Skeletal muscle tissue (tissue), 4 donors: ENCODE measurements around the gene SLIT3. TPM values are rescaled to one million over a fixed set of nuclear protein-coding genes. Genes with fewer than 3 reads are reported as not detected.

Experiments
- H3K27ac ChIP-seq: one replicate; pipeline ENCODE4 v1.7.0; 2013; ENCODE audit warnings: mild to moderate bottlenecking, low read depth, low read length, inconsistent platforms
- H3K27me3 ChIP-seq, 3 donors: one replicate each; pipeline ENCODE4 v1.7.0; 2013; ENCODE audit warnings: low read length in 3 of 3; ENCODE audit not compliant: control insufficient read depth in 3 of 3, insufficient read depth in 3 of 3
- H3K36me3 ChIP-seq, 3 donors: one replicate each; pipeline ENCODE4 v1.7.0; 2013; ENCODE audit warnings: low read length in 3 of 3; ENCODE audit not compliant: control insufficient read depth in 3 of 3, insufficient read depth in 3 of 3
- H3K4me1 ChIP-seq, 3 donors: one replicate each; pipeline ENCODE4 v1.7.0; 2013; ENCODE audit warnings: low read length in 3 of 3, mild to moderate bottlenecking in 3 of 3; ENCODE audit not compliant: control insufficient read depth in 3 of 3, insufficient read depth in 3 of 3
- H3K4me3 ChIP-seq, 3 donors: one replicate each; pipeline ENCODE4 v1.7.0; 2013; ENCODE audit warnings: low read length in 3 of 3
- H3K9ac ChIP-seq, 3 donors: one replicate each; pipeline ENCODE4 v1.7.0; 2013; ENCODE audit warnings: low read length in 3 of 3, mild to moderate bottlenecking in 3 of 3, moderate library complexity in 2 of 3, low read depth in 1 of 3
- H3K9me3 ChIP-seq, 3 donors: one replicate each; pipeline ENCODE4 v1.7.0; 2013; ENCODE audit warnings: low read length in 3 of 3; ENCODE audit not compliant: control insufficient read depth in 3 of 3
- total RNA-seq: library from RNA; depleted of rRNA; stranded (reverse); fragments of >200 nt; gene quantifications from one replicate; pipeline ENCODE4 v1.2.3, GENCODE V29; 2014
- donor health status: Osteomylitis.

Gene SLIT3
- total RNA-seq, 1 donor from 2014 or later: 7.8 TPM

DNA sequence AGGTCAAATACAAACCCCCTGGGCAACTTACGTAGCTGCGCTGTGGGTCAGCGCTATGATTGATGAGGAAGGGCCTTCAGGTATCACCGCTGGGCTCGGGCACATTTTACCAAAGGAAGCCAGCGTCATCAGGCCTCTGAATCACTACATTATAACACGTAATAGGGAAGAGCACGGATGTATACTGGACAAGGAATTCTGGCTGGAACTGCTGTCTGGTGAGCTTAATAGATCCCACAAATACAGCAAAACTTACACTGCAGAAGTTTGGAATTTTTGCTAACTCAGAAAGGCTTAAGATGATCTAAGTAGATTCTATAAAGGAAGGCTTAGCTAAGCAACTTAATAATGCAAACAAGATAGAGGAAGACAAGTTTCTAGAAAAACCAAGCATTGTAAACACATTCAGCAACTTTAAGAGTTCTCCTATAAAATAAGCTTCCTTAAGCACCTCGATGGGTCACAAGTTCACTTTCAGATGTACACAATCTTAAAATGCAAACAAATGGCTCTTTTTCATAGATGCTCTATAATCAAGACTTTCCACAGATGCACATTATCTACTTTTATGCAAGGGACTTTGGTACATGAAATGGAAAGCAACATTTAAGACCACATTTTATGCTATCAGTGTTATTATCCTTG, 361.7 kb downstream of the SLIT3 start:
- no peak overlapping the region for H3K9ac ChIP-seq
- H3K27ac ChIP-seq: no peak overlapping the region
- no peaks in the 10 kb centered on the region for H3K9me3 ChIP-seq
- H3K27me3 ChIP-seq: no peaks in the 10 kb centered on the region
- no peaks in the 10 kb centered on the region for H3K36me3 ChIP-seq
- no peaks in the 10 kb centered on the region for H3K4me1 ChIP-seq
- H3K4me3 ChIP-seq: no peak overlapping the region

DNA sequence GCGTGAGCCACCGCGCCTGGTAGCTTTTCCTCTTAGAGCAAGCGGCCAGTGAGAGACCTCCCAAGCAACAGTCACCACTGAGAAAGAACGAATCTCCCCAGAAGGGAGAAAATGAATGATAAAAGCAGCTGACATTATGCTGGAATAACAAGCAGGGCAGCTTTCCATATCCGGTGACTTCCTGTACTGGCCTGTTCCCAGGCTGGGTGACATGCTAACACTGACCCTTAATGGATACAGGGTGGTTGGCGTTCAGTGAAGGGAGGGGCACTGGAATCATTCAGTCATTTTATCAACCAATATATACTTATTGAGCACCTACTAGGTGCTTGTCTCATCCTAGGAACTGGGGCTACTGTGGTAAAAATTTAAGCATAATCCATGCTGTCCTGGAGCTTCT, 364.4 kb downstream of the SLIT3 start:
- no peak overlapping the region for H3K9ac ChIP-seq
- no peaks in the 10 kb centered on the region for H3K9me3 ChIP-seq
- H3K27me3 ChIP-seq: no peaks in the 10 kb centered on the region

GRCh38 chr5:168935183-168935582, 365.8 kb downstream of the SLIT3 start:
- peaks cover 0 to 9% (median 7%) of the 10 kb centered on the region in 3 donors for H3K4me1 ChIP-seq
- H3K9me3 ChIP-seq: no peaks in the 10 kb centered on the region
- H3K36me3 ChIP-seq: no peaks in the 10 kb centered on the region
- H3K9ac ChIP-seq: no peak overlapping the region
- H3K4me3 ChIP-seq: no peak overlapping the region
- H3K27ac ChIP-seq: no peak overlapping the region
- H3K27me3 ChIP-seq: no peaks in the 10 kb centered on the region

More for the DNA sequence above, 364.4 kb downstream of the SLIT3 start:
- no peaks in the 10 kb centered on the region for H3K36me3 ChIP-seq
- peaks cover 0 to 9% (median 4%) of the 10 kb centered on the region in 3 donors for H3K4me1 ChIP-seq
- no peak overlapping the region for H3K27ac ChIP-seq
- no peak overlapping the region for H3K4me3 ChIP-seq

- H3K36me3 ChIP-seq: no peaks in the 10 kb centered on the region
- peaks cover 0 to 9% (median 7%) of the 10 kb centered on the region in 3 donors for H3K4me1 ChIP-seq
- no peak overlapping the region for H3K27ac ChIP-seq
- H3K9ac ChIP-seq: no peak overlapping the region
- H3K27me3 ChIP-seq: no peaks in the 10 kb centered on the region
- no peaks in the 10 kb centered on the region for H3K9me3 ChIP-seq
- no peak overlapping the region for H3K4me3 ChIP-seq
These were observed 366.8 kb downstream of the SLIT3 start for GRCh38 chr5:168934169-168934568.

DNA sequence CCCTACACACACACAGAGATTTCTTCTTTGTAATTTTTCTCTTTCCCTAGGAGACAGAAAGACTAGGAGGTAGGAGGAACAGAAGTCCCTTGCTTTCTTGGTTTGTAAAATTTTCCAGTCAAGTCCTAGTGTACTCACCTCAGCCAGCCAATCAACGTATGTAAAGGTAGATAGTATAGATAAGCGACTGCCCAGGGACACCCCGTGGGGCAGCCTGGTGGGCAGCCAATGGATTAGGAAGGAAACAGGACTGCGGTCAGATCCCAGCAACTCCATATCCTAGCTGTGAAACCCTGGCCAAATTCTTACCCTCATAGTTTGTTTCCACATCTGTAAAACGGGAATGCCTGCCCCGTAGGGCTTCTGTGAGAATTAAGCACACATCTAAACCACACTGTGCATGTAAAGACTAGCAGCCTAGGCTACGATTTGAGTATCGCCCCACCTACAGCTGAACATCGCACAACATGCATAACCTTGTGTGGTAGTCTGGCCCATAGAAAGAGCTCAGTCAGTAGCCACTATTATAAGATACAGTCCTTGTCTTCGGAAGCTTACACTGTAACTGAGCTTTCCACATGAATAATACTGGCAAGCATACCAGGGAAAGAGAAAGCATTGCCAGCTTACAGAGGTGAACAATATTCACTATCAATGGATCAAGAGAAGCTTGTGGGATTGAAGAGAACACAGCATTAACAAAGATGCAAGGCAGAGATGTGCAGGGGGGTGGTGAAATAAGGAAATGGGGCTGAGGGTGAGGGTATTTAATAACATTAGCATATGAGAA, 368.3 kb downstream of the SLIT3 start:
- no peak overlapping the region for H3K4me3 ChIP-seq
- no peak overlapping the region for H3K9ac ChIP-seq
- H3K27ac ChIP-seq: no peak overlapping the region
- peaks cover 0 to 9% (median 7%) of the 10 kb centered on the region in 3 donors for H3K4me1 ChIP-seq
- H3K9me3 ChIP-seq: no peaks in the 10 kb centered on the region
- H3K27me3 ChIP-seq: no peaks in the 10 kb centered on the region
- no peaks in the 10 kb centered on the region for H3K36me3 ChIP-seq

- Histone ChIP-seq H3K36me3 (no peaks in the 10 kb centered on the region), H3K9ac (no peak overlapping the region), H3K4me3 (no peak overlapping the region), H3K27me3 (no peaks in the 10 kb centered on the region), H3K9me3 (no peaks in the 10 kb centered on the region), H3K27ac (no peak overlapping the region), H3K4me1 (peaks cover 0 to 9% (median 7%) of the 10 kb centered on the region in 3 donors)
These were observed 369.1 kb downstream of the SLIT3 start for GRCh38 chr5:168931638-168932345.

GRCh38 chr5:168929656-168930055, 371.3 kb downstream of the SLIT3 start:
- H3K36me3 ChIP-seq: no peaks in the 10 kb centered on the region
- H3K27ac ChIP-seq: no peak overlapping the region
- no peaks in the 10 kb centered on the region for H3K9me3 ChIP-seq
- H3K4me1 ChIP-seq: peaks cover 0 to 9% (median 7%) of the 10 kb centered on the region in 3 donors
- H3K4me3 ChIP-seq: no peak overlapping the region
- peaks cover 0 to 4% (median 0%) of the 10 kb centered on the region in 3 donors for H3K27me3 ChIP-seq
- no peak overlapping the region for H3K9ac ChIP-seq

GRCh38 chr5:168925160-168925559, 375.8 kb downstream of the SLIT3 start:
- H3K9ac ChIP-seq: no peak overlapping the region
- no peaks in the 10 kb centered on the region for H3K36me3 ChIP-seq
- no peak overlapping the region for H3K4me3 ChIP-seq
- H3K27me3 ChIP-seq: peaks cover 0 to 13% (median 0%) of the 10 kb centered on the region in 3 donors
- H3K4me1 ChIP-seq: no peaks in the 10 kb centered on the region
- H3K27ac ChIP-seq: no peak overlapping the region
- H3K9me3 ChIP-seq: no peaks in the 10 kb centered on the region

GRCh38 chr5:168921147-168921866, 379.6 kb downstream of the SLIT3 start:
- Histone ChIP-seq H3K4me3 (no peak overlapping the region), H3K4me1 (peaks cover 0 to 7% (median 2%) of the 10 kb centered on the region in 3 donors), H3K27ac (no peak overlapping the region), H3K9ac (no peak overlapping the region), H3K36me3 (no peaks in the 10 kb centered on the region), H3K9me3 (no peaks in the 10 kb centered on the region), H3K27me3 (peaks cover 0 to 17% (median 0%) of the 10 kb centered on the region in 3 donors)
